DOHH2 (cell line): ENCODE measurements around the gene PRDM11.

Experiments
- H3F3A ChIP-seq: fragments of 200-600 bp; sonication (generic), shearing (Covaris generic); 2 replicates; pipeline ENCODE4 v1.6.0; 2016; ENCODE audit warnings: antibody characterized with exemption, mild to moderate bottlenecking; ENCODE audit not compliant: control insufficient read depth, insufficient read depth
- H3K27ac ChIP-seq: fragments of 200-600 bp; sonication (generic); 2 replicates; pipeline ENCODE4 v1.5.1; 2014; ENCODE audit warnings: low read depth, mild to moderate bottlenecking, low read length, moderate library complexity
- H3K27me3 ChIP-seq: fragments of 200-600 bp; sonication (generic); 2 replicates; pipeline ENCODE4 v1.6.1; 2014; ENCODE audit warnings: mild to moderate bottlenecking, low read length, mixed read lengths; ENCODE audit not compliant: control insufficient read depth
- H3K36me3 ChIP-seq: fragments of 200-600 bp; sonication (generic); 2 replicates; pipeline ENCODE4 v1.6.1; 2014; ENCODE audit warnings: mild to moderate bottlenecking, low read length, moderate library complexity, mixed read lengths; ENCODE audit not compliant: control insufficient read depth
- H3K4me1 ChIP-seq: fragments of 200-600 bp; sonication (generic); 2 replicates; pipeline ENCODE4 v1.6.1; 2014; ENCODE audit warnings: mild to moderate bottlenecking, low read length, mixed read lengths; ENCODE audit not compliant: control insufficient read depth
- H3K4me2 ChIP-seq: fragments of 200-600 bp; sonication (generic); 2 replicates; pipeline ENCODE4 v1.6.0; 2014; ENCODE audit warnings: mild to moderate bottlenecking, low read length, moderate library complexity
- H3K4me3 ChIP-seq: fragments of 200-600 bp; sonication (generic); 2 replicates; pipeline ENCODE4 v1.5.1; 2014; ENCODE audit warnings: mild to moderate bottlenecking, low read length, mixed read lengths
- H3K79me2 ChIP-seq: fragments of 200-600 bp; sonication (generic); 2 replicates; pipeline ENCODE4 v1.6.1; 2014; ENCODE audit warnings: mild to moderate bottlenecking, low read length, mixed read lengths; ENCODE audit not compliant: control insufficient read depth
- H3K9me2 ChIP-seq: fragments of 200-600 bp; sonication (generic); replicated peaks from 2 replicates; pipeline ENCODE4 v1.6.1; 2014; ENCODE audit warnings: mild to moderate bottlenecking, low read length, mixed read lengths; ENCODE audit not compliant: control insufficient read depth
- H3K9me3 ChIP-seq: fragments of 200-600 bp; sonication (generic); 2 replicates; pipeline ENCODE4 v1.6.1; 2014; ENCODE audit warnings: antibody characterized with exemption, low read length, mixed read lengths; ENCODE audit not compliant: control insufficient read depth, insufficient read depth
- H4K20me1 ChIP-seq: fragments of 200-600 bp; sonication (generic); 2 replicates; pipeline ENCODE4 v1.6.0; 2014; ENCODE audit warnings: low read depth, mild to moderate bottlenecking, antibody characterized with exemption, low read length, moderate library complexity; ENCODE audit not compliant: control insufficient read depth, insufficient read depth
- EZH2phosphoT487 ChIP-seq: fragments of 200-600 bp; sonication (generic); IDR thresholded peaks from 2 replicates; pipeline ENCODE4 v1.6.1; 2017; ENCODE audit warnings: borderline replicate concordance, mild to moderate bottlenecking, antibody characterized with exemption, low read length, moderate library complexity, mixed read lengths
- TF ChIP-seq, protein P1 (sequence below): fragments of 200-600 bp; sonication (generic); IDR thresholded peaks from one replicate; pipeline ENCODE4 v1.5.1; 2014; ENCODE audit warnings: antibody characterized with exemption, mild to moderate bottlenecking, low read depth, low read length; ENCODE audit not compliant: poor library complexity, severe bottlenecking

Gene PRDM11

GRCh38 chr11:45104006-45104789 is 42.2 kb upstream of the PRDM11 start:
- TF ChIP-seq, protein P1, sequence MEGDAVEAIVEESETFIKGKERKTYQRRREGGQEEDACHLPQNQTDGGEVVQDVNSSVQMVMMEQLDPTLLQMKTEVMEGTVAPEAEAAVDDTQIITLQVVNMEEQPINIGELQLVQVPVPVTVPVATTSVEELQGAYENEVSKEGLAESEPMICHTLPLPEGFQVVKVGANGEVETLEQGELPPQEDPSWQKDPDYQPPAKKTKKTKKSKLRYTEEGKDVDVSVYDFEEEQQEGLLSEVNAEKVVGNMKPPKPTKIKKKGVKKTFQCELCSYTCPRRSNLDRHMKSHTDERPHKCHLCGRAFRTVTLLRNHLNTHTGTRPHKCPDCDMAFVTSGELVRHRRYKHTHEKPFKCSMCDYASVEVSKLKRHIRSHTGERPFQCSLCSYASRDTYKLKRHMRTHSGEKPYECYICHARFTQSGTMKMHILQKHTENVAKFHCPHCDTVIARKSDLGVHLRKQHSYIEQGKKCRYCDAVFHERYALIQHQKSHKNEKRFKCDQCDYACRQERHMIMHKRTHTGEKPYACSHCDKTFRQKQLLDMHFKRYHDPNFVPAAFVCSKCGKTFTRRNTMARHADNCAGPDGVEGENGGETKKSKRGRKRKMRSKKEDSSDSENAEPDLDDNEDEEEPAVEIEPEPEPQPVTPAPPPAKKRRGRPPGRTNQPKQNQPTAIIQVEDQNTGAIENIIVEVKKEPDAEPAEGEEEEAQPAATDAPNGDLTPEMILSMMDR, result no peak
- TF ChIP-seq EZH2phosphoT487, result no peak
- H4K20me1 ChIP-seq, result 0 out of 2 replicates have a peak, but pooled peaks cover 3% of the 10 kb centered on the region
- H3K27ac ChIP-seq, result no peak overlapping the region
- peaks cover 7% of the 10 kb centered on the region; the same call in 1 of the 2 replicates for H3K27me3 ChIP-seq
- no peaks in the 10 kb centered on the region for H3K9me2 ChIP-seq
- no peaks in the 10 kb centered on the region for H3K36me3 ChIP-seq
- H3K4me1 ChIP-seq, result peaks cover 20% of the 10 kb centered on the region
- H3K4me3 ChIP-seq, result no peak overlapping the region
- no peak overlapping the region for H3K4me2 ChIP-seq
- H3F3A ChIP-seq, result no peaks in the 10 kb centered on the region
- H3K79me2 ChIP-seq, result no peaks in the 10 kb centered on the region
- no peaks in the 10 kb centered on the region for H3K9me3 ChIP-seq

DNA sequence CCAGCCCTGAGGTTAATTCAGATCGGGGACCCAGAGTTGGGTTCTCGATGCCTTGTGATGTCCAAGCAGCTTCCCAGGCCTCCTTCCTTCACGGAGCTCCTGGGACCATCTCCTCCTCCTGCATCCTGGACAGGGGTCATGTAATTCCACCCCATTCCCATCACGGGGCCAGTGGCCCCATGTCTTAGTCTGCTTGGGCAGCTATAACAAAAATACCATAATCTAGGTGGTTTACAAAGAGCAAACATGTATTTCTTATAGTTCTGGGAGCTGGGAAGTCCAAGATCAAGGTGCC is 41.7 kb upstream of the PRDM11 start:
- H3K36me3 ChIP-seq, result no peaks in the 10 kb centered on the region

DNA sequence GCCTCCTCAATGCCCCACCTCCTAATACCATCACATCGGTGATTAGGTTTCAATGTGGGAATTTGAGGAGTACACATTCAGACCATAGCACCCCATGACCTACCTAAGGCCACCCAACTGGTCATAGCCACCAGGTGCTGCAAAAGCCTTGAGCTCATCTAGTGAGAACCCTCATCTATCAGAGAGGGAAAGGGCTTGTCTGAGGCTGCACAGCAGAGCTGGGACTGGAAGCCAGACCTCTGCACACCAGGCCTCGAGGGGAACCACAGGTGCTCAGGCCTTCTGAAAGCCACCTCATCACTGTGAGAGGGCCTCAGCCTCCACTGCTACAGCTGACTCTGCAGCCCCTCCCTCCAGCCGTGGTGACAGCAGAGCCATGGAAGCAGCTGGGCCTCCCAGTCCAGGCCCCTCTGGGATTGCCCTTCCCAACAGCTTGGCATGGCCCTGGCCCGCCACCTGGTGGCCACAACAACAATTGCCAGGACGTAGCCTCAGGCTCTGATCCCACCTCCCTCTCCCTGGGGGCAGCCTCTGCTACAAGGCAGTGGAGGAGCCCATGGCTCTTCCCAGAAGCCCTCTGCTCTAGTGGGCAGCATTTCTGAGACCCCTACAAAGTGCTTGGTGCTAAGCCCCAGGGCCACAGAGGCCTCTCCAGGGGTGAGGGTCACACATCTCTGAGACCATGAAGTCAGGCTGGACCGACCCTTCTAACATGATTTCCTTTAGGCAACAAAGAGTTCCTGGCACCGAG is 41.0 kb upstream of the PRDM11 start:
- Histone ChIP-seq H3K79me2 (no peaks in the 10 kb centered on the region), H3K27ac (no peak overlapping the region), H3K9me2 (no peaks in the 10 kb centered on the region), H3K4me2 (no peak overlapping the region), H4K20me1 (0 out of 2 replicates have a peak, but pooled peaks cover 3% of the 10 kb centered on the region), H3K4me3 (no peak overlapping the region), H3K4me1 (peaks cover 15% of the 10 kb centered on the region), H3F3A (no peaks in the 10 kb centered on the region), H3K36me3 (no peaks in the 10 kb centered on the region), H3K27me3 (peaks cover 9% of the 10 kb centered on the region; the same call in 1 of the 2 replicates), H3K9me3 (no peaks in the 10 kb centered on the region)
- TF ChIP-seq EZH2phosphoT487, result no peak
- TF ChIP-seq, protein P1, result peak; percentile 93

More for the DNA sequence above, 41.7 kb upstream of the PRDM11 start:
- peaks cover 20% of the 10 kb centered on the region for H3K4me1 ChIP-seq
- H3F3A ChIP-seq, result no peaks in the 10 kb centered on the region
- H3K27ac ChIP-seq, result no peak overlapping the region
- no peak overlapping the region for H3K4me3 ChIP-seq
- H4K20me1 ChIP-seq, result 0 out of 2 replicates have a peak, but pooled peaks cover 3% of the 10 kb centered on the region
- H3K27me3 ChIP-seq, result peaks cover 10% of the 10 kb centered on the region; the same call in 1 of the 2 replicates
- H3K4me2 ChIP-seq, result no peak overlapping the region
- no peaks in the 10 kb centered on the region for H3K9me3 ChIP-seq
- no peaks in the 10 kb centered on the region for H3K9me2 ChIP-seq
- no peaks in the 10 kb centered on the region for H3K79me2 ChIP-seq
- TF ChIP-seq EZH2phosphoT487, result no peak
- TF ChIP-seq, protein P1, result no peak
